Measurements from ENCODE around the gene CCNJ. TPM values are rescaled to one million over a fixed set of nuclear protein-coding genes. Genes with fewer than 3 reads are reported as not detected.

The CCNJ gene
- polyA plus RNA-seq, 3 donors = 16.3 to 17.8 (median 17.1) TPM

Other genes starting within 250 kb of the CCNJ start
- gene CC2D2B, start 135.6 kb upstream of the CCNJ start, polyA plus RNA-seq (ENCODE audit: insufficient read length in 3 of 3) = 1 to 10 TPM in 2 of 3 donors, under 1 TPM in 1; 0.83 to 1.6 (median 1.2) TPM
- gene ZNF518A, start 86.7 kb downstream of the CCNJ start, polyA plus RNA-seq (ENCODE audit: insufficient read length in 3 of 3) = 10 to 100 TPM; 36.8 to 39.3 (median 39.2) TPM
- gene BLNK, start 228.0 kb downstream of the CCNJ start, polyA plus RNA-seq (ENCODE audit: insufficient read length in 3 of 3) = 10 to 100 TPM; 36.7 to 41.9 (median 38.2) TPM

Measured in right renal cortex interstitium (tissue), 3 donors.